Activated naive CD4-positive, alpha-beta T cell treated with anti-CD3 and anti-CD28 coated beads, Interleukin-2, amount 50 U/mL, for 16 hours (primary cell): Measurements from ENCODE around the gene CELF6.

Experiments
- DNase-seq: peaks from one replicate; pipeline ENCODE4 v3.0.0-alpha.2; 2020

Gene CELF6

GRCh38 chr15:72271221-72271620 is 48.7 kb downstream of the CELF6 start:
- no peak for DNase-seq

GRCh38 chr15:72269739-72270138 is 50.2 kb downstream of the CELF6 start:
- no peak for DNase-seq

- DNase-seq: no peak
These were observed 54.9 kb downstream of the CELF6 start for GRCh38 chr15:72265031-72265430.

GRCh38 chr15:72252663-72253299 is 67.2 kb downstream of the CELF6 start:
- no peak for DNase-seq

GRCh38 chr15:72249142-72249810 is 70.7 kb downstream of the CELF6 start:
- DNase-seq: no peak

- no peak for DNase-seq
These were observed 71.4 kb downstream of the CELF6 start for GRCh38 chr15:72248514-72248913.

GRCh38 chr15:72242775-72243370 is 77.1 kb downstream of the CELF6 start:
- no peak for DNase-seq

GRCh38 chr15:72239652-72240051 is 80.3 kb downstream of the CELF6 start:
- DNase-seq: no peak

- no peak for DNase-seq
These were observed 81.4 kb downstream of the CELF6 start for GRCh38 chr15:72238586-72238985.

GRCh38 chr15:72237853-72238224 is 82.1 kb downstream of the CELF6 start:
- DNase-seq: no peak

- DNase-seq: peak; percentile 64
These were observed 82.7 kb downstream of the CELF6 start for GRCh38 chr15:72237029-72237852.

GRCh38 chr15:72236381-72237003 is 83.5 kb downstream of the CELF6 start:
- no peak for DNase-seq

GRCh38 chr15:72235298-72235697 is 84.7 kb downstream of the CELF6 start:
- no peak for DNase-seq
